ES-I3 (cell line): ENCODE results near the gene C3AR1.
"Not testable (repeated sequence)": the region's sequence is repeated elsewhere in the genome, so short reads cannot be mapped to it uniquely, and the experiment has no call there.

Source experiments
- H3K36me3 ChIP-seq: 2 replicates; pipeline ENCODE4 v1.6.1; 2013; ENCODE audit warnings: mild to moderate bottlenecking, low read length, control low read depth, moderate library complexity; ENCODE audit not compliant: insufficient read depth
- H3K4me1 ChIP-seq: 2 replicates; pipeline ENCODE4 v1.6.1; 2013; ENCODE audit warnings: mild to moderate bottlenecking, control low read depth, low read length; ENCODE audit not compliant: insufficient read depth
- H3K9ac ChIP-seq: 2 replicates; pipeline ENCODE4 v1.6.1; 2013; ENCODE audit warnings: low read depth, mild to moderate bottlenecking, low read length, moderate library complexity
- H3K9me3 ChIP-seq: 2 replicates; pipeline ENCODE4 v1.6.1; 2013; ENCODE audit warnings: mild to moderate bottlenecking, low read length, moderate library complexity; ENCODE audit not compliant: control insufficient read depth, insufficient read depth

The C3AR1 gene

DNA sequence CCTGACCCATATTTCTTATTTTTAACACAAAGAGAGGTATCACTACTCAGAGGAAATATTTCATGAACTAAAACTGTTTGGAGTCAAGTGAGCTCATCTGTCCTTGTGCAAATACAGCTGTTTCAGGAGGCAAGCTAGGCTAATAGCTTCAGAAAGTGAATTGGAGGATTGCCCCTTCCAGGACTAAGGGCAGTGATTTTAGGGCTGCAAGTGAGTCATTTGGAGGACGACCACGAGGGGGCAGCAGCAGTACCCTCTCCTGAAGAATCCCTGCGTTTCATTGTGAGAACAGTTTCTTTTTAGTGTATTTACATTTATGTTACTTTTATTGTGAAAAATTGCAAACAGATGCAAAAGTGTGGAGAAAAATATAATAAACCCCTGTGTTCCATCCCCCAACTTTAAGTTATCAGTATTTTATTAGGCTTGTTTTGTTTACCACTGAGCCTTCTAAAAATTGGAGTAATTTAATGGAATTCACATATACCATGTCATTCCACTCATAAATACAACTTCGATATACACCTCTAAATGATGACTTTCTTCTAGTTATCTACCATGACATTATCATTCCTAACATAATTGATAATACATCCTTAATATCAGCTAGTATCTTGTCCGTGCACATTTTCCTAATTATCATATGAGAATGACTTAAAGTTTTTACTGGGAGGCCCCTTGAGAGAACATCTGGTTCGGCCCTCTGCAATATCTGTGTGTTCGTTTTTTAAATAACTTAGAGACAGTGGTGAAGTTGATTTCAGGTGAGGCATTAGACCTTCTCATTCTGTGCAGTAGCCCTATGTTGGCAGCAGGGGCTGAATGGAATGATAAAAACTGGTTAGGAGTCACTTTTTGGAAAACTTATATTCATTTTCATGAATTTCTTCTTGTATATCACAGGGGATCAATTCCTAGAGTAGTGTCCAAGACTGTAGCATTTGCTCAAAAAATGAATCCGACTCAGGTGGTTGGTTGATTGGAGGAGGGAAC lies 19.9 kb downstream of the C3AR1 start:
- no peaks in the 10 kb centered on the region for H3K4me1 ChIP-seq
- no peak overlapping the region for H3K9ac ChIP-seq
- H3K9me3 ChIP-seq, result no peaks in the 10 kb centered on the region
- H3K36me3 ChIP-seq, result peaks cover under 1% of the 10 kb centered on the region; the same call in 1 of the 2 replicates

DNA sequence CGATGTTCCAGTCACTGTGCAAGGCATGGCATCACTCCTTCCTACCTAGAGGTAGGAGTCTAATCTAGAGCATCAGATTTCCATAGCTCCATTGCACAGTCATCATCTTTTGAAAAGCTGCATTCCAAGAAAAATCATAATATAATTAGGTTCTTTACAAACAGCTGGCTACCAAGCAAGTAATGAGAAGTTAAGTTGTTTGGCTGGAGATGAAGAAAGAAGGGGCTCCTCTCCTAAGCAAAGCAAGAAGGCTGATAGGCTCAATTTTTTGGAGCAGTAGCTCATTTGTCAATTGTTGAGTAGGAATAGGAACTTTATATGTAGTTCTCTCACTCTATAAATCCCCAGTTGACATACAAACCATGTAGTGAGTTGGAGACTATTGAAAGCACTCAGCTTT lies 25.4 kb downstream of the C3AR1 start:
- Histone ChIP-seq H3K9me3 (no peaks in the 10 kb centered on the region), H3K36me3 (no peaks in the 10 kb centered on the region; the same call in 1 of the 2 replicates), H3K4me1 (peaks cover 26% of the 10 kb centered on the region), H3K9ac (no peak overlapping the region)

DNA sequence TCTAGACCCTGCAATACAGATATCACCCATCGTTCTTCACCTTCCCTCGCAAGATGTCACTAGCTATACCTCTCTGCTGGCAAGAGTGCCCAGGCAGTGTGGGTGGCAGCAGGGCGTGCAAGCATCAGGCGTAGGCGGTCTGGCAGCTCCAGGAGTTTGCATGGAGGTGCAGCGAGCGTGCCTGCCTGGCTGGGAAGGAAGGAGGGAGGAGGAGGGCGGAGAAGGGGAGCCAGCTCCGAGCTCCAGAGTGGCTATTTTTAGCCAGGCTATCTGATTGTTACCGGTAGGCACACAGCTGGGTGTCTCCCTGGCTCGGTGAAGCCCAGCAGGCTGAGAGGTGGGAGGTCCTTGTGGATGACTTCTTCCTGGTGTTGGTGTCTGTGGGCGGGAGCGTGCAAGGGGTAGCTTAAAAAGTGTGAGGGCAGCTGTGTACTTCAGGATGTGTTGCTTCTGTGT lies 27.5 kb downstream of the C3AR1 start:
- Histone ChIP-seq H3K36me3 (no peaks in the 10 kb centered on the region; the same call in 1 of the 2 replicates), H3K9ac (peak overlapping the region; percentile 4; the same call in 1 of the 2 replicates), H3K4me1 (peaks cover 41% of the 10 kb centered on the region), H3K9me3 (no peaks in the 10 kb centered on the region)

DNA sequence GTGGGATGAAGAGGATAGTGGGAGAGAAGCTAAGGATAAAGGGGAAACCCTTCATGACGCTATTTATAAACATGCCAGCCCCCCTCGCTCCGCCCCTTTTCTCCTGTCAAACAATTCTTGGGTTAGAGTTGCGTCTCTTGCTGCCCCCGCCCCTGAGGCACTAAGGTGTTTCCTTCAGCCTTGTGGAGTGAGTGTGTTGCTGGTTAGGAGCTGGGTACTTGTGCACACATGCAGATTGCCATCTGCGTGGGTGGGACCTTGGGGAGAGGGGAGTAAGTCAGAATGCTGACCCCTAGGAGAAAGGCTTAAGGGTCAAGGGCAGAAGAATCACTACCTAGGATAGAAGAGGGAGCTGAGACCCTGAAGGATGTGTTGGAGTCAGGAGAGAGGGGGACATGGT lies 28.2 kb downstream of the C3AR1 start:
- H3K9ac ChIP-seq, result no peak overlapping the region; the same call in 1 of the 2 replicates
- H3K36me3 ChIP-seq, result no peaks in the 10 kb centered on the region; the same call in 1 of the 2 replicates
- H3K4me1 ChIP-seq, result peaks cover 44% of the 10 kb centered on the region
- H3K9me3 ChIP-seq, result no peaks in the 10 kb centered on the region

DNA sequence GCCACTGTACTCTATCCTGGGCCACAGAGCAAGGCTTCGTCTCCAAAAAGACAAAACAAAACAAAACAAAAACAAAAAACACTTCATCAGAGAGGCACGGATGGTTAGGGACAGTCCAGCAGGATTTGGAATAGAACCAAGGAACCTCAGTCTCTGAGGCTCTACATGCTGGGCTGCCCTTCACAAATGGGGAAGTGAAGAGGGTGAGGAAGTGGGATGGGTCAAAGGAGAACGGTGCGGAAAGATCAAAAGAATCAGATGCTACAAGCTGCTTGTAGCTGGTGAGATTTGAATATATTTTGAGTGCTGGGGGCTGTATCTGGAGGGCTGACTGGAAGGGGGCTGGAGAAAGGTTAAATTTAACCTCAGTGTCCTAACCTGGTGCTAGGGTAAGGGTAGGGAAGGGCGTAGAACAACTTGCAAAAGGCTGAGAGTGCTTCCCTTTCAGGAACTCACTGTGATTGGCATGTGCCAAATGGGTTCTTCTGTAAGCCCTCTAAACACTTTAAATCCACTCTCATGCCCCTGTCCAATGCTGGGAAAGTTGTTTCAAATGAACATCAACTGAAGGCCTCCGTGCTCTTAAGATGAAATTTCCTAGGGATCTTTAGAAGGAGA lies 29.0 kb downstream of the C3AR1 start:
- H3K4me1 ChIP-seq, result peaks cover 44% of the 10 kb centered on the region
- no peaks in the 10 kb centered on the region for H3K36me3 ChIP-seq
- no peak overlapping the region for H3K9ac ChIP-seq

DNA sequence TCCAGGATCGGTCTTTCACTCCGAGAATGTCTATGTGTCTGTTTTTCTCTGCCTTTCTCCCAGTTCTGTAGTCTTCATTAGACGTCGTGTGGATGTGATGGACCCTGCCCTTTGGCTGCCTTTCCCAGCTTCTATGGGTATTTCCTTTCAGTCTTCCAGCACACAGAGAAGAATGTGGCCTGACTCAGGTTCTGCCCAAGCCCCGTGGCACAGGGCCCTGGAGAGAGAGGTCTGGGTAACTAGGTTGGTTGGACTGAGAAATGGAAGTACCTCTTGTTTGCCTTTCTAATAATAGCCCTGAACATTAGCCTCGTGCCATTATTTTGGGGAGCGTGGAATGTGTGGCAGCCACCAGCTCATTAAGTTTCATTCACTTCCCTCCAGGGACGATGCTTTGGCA lies 29.8 kb downstream of the C3AR1 start:
- Histone ChIP-seq H3K36me3 (no peaks in the 10 kb centered on the region), H3K9me3 (no peaks in the 10 kb centered on the region), H3K9ac (no peak overlapping the region), H3K4me1 (peaks cover 44% of the 10 kb centered on the region)

More for the DNA sequence above, 29.0 kb downstream of the C3AR1 start:
- no peaks in the 10 kb centered on the region for H3K9me3 ChIP-seq

DNA sequence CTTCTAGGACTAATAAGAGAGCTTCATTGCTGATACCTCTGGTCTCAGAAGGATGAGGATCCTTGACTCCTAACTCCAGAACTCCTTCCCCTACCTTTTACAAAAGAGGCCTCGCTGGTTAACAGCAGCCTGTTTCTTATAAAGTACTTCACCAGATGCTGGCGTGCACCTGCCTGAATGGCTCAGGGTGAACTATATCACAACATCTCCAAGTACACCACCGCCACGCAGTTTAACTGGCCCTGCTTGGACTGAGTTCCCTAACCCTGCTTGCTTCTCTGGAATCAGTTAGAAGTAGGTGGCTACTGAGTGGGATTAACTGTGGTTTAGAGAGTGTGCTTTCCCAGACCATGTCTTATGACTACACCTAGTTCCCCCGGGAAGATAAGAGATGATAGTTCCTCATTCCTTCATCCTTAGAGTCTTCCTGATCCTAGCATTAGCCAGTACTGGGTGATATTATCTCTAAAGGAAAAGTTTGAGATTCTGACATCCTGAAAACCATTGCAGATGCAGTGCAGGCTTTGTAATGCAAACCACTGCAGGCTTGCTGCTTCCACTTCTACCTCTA lies 30.6 kb downstream of the C3AR1 start:
- Histone ChIP-seq H3K36me3 (no peaks in the 10 kb centered on the region), H3K9ac (no peak overlapping the region), H3K4me1 (peaks cover 44% of the 10 kb centered on the region), H3K9me3 (no peaks in the 10 kb centered on the region)

DNA sequence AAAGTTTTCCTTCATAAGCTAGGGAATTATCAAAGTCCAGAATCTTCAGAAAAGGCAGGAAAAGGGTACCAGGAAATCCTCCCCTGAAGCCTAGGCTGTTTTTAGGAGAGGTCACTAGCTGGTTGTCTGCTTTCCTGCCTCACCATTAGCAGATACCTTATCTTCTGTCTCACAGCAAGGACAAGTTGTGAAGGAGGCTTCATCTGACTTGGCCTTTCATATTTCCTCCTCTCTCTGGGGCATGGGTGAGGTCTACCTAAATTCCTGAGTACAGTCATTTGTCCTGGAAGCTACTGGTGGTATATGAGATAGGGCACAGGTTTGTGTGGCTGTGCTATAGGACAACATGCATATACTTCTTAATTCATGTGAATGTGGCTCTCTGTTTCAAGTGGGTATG lies 31.4 kb downstream of the C3AR1 start:
- Histone ChIP-seq H3K36me3 (no peaks in the 10 kb centered on the region), H3K9ac (no peak overlapping the region), H3K9me3 (no peaks in the 10 kb centered on the region), H3K4me1 (peaks cover 44% of the 10 kb centered on the region)

DNA sequence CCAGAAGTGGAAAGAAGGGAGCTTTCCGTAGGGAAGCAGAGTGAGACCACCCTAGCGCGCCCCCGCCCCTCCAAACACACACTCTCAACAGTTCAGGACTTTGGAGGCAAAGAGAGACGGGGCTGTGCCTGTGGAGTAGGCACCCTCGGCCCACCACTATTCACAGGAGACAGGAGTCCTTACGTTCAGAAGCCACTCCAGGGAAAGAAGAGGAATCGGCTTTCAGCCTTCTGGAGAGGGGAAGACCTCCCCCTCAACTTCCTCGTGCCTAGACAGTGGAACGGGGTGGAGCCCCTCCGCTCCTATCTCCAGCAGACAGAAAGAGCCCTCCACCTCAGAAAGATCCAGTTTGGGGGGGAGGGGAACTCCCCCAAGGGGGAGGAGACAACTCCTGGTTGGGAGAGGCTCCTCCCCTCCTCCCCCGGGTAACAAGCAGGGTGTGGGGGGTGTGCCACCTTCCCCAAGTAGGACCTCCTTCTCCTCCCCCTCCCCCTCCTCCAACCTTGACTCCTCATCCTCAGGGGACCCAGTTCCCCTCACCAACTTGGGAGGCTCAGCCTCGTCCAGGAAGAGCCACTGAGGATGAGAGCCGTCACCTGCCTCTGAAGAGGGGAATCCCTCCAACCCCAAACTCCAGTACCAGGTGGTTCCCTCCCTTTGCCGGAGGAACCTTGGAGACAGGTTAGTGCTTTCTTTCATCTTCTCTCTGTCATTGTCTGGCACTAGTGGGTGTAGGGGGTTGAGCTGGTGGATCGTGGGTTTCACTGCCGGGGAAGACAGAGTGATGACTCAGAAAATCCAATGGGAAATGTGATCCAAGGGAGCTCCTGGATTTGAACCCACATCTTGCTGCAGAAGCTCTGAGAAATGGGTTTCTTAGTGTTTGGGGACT lies 32.8 kb downstream of the C3AR1 start:
- no peaks in the 10 kb centered on the region for H3K36me3 ChIP-seq
- H3K4me1 ChIP-seq, result peaks cover 36% of the 10 kb centered on the region
- peak overlapping the region; percentile 89 for H3K9ac ChIP-seq
- no peaks in the 10 kb centered on the region for H3K9me3 ChIP-seq

DNA sequence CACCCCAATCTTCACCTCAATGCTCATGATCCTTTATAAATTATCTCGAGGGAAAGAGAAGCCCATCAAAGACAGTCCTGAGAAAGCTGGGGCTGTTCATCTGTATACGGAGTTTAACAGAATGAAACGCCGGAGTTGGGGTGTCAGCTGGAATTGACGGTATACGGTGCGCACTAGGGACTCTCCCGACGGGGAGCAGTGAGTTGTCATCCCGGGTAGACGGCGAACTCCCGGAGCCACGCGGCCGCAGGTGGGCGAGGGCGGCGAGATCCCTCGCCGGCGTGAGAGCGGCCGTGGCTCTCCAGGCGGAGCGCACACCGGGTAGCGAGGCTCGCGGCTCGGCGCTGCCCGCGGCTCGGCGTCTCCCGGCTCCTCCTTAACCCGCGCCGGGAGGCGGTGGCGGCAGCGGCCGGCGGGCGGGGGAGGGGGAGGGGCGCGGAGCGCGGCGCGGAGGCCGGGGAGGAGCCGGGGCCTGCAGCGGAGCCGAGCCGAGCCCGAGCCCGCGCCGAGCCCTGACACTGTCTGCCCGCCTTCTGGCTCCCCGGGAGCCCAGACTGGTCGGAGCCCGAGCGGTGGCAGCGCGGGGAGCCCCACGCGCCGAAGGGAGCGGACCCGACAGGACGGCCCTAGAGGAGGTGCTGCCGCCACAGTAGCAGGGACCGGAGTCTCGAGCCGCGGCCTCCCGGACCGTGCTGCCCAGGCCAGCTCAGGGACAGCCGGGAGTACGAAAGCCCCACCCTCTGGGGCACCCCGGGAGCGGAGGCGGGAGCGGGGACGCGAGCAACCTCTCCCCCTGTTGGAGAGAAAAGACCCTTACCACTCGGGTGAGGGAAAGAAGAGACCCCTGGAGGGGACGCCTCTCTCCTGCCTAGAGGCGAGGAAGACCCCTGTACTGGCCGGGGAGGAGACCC lies 33.7 kb downstream of the C3AR1 start, which contains the start of gene FOXJ2:
Gene FOXJ2 (plus strand): TSS at position 475 of the 911 bp plus-strand sequence. CDS start 7,117 bp downstream, outside the sequence.
- Histone ChIP-seq H3K9me3 (no peaks in the 10 kb centered on the region), H3K9ac (peak within 1 kb of the TSS; percentile 89), H3K36me3 (no peaks in the 10 kb centered on the region), H3K4me1 (peaks cover 28% of the 10 kb centered on the region)

DNA sequence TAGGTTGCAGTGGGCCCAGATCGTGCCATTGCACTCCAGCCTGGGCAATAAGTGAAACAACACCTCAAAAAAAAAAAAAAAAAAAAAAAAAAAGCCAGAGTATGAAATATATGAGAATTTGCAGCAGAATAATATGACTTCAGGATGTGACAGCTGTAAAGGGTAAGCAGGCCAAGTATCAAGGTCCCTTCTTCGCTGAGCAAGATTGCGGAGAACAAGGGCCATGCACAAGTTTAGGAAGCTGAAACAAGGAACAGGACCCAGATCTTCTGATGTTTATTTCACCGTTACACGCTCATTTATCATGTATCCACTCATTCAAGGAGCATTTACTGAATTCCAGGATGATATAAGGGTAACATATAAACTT lies 34.3 kb downstream of the C3AR1 start:
- Histone ChIP-seq H3K9ac (peak overlapping the region; percentile 89), H3K36me3 (no peaks in the 10 kb centered on the region), H3K9me3 (no peaks in the 10 kb centered on the region), H3K4me1 (peaks cover 24% of the 10 kb centered on the region)

DNA sequence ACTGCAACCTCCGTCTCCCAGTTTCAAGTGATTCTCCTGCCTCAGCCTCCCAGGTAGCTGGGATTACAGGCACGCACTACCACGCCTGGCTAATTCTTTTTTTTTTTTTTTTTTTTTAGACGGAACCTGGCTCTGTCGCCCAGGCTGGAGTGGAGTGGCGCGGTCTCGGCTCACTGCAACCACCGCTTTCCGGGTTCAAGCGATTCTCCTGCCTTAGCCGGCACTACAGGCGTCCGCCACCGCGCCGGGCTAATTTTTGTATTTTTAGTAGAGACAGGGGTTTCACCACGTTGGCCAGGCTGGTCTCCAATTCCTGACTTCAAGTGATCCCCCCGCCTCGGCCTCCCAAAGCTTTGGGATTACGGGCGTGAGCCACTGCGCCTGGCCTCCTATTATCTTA lies 35.1 kb downstream of the C3AR1 start:
- not testable (repeated sequence) for H3K36me3 ChIP-seq, H3K9me3 ChIP-seq, H3K9ac ChIP-seq
- H3K4me1 ChIP-seq, result peaks cover 20% of the 10 kb centered on the region

DNA sequence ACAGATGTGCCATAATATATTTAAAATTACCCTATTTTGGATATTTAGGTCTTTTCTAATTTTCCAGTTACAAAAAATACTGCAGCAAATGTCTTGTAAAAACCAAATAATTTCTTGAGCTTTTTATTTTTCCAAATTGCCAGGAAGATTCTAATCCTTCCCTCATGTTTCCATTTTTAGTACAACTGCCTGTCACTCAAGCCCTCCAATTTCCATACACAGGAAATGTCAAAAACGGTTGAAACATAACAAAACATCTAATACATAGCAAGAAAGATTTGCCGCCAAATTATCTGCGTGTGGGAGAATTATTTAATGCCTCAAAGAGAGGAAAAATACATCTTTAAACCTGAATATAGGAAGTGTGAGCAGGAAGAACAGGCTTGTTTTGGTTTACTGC lies 36.0 kb downstream of the C3AR1 start:
- no peaks in the 10 kb centered on the region for H3K9me3 ChIP-seq
- H3K36me3 ChIP-seq, result no peaks in the 10 kb centered on the region
- H3K4me1 ChIP-seq, result peaks cover 11% of the 10 kb centered on the region
- no peak overlapping the region for H3K9ac ChIP-seq
